HG03103 (cell line): ENCODE results near the gene NME9.

Experiments
- ATAC-seq: cut with Tn5 transposase; IDR thresholded peaks from one replicate; pipeline ENCODE4 v1.9.1; 2021; ENCODE audit warnings: low read depth; ENCODE audit not compliant: unreplicated experiment

The NME9 gene

DNA sequence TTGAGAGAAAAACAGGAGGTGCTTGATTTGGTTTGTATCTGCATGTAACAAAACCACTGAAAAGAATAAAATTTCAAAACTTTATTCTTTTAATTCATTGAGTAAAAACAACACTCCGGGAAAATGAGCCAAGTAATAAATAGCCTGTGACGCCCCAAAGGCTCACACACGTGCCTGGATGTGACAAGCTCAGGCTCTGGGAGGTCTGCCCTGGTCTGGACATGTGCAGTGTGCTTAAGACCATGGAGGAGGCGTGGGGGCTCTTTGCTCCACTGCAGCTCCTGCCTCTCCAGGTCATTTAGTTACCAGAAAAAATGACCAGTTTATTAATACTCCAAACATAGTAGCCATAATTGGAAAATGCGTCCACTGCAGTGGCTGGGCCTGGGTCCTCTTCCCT is 8.6 kb upstream of the NME9 start:
- ATAC-seq = no peak

DNA sequence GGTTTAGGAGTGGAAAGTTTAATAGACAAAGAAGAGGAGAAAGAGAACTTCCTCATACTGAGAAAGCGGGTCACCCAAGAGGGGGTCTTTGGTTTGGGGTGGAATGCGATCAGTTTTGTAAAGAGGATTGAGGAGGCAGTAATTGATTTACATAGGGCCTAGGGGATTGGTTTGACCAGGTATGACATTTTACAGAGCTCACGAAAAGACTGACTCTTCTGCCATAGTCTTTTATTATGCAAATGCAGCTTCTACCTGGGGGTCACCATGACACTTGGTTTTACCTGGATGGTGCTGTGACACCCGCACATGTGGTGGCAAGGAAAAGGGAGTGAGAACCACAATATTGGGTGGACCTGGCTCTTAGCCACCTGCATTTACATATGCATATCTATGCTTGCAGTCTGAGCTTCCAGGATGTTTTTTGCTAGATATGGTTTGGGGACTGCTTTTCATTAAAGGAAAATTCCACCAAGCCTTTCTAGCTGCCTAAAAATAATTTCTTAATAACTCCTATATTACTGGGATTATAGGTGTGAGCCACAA is 6.9 kb upstream of the NME9 start:
- ATAC-seq = no peak

DNA sequence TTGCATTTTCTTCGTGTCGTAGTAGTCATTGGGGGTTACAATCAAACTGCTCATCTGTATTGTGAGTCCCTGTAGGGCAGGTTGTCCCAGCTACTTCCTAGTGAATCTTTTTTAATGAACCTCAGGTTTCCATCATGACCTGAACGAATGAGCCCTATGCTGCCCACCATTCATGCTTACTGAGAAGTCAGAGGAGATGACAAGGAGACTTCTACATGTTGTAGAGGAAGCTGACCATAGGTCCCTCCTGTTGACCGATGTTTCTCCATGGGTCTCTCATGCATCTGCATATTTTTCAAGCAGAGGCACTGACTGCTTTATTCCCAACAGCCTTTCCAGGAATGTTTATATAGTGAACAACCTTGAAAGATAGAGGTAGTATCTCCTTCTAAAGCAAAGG is 5.0 kb upstream of the NME9 start:
- ATAC-seq = no peak

DNA sequence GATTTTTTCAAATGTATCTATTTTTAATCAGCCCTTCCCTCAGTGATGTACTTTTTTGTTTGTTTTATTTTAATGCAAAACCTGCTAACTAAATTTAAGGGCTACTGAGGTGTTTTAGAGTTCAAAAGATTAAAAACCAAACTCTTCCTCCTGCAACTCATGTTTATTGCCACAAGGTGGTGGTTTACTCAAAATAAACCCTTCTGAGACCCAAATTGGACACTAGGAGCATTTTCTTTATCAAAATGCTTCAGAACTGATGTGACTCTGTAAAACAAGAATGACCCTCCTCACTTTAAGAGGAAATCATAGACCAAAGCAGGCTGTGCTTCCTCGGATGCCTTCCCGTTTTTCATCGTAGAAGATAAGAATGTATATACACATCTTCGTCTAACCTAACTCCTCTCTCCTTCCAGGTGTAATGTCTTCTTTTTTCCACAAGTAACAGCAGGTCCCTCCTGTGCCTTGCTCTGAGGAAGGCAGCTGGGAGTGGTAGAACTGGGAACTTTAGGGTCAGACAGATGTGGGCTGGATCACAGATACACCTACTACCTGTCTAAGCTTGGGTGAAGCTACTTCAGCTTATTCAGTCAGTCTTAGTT is 2.9 kb upstream of the NME9 start:
- no peak for ATAC-seq

DNA sequence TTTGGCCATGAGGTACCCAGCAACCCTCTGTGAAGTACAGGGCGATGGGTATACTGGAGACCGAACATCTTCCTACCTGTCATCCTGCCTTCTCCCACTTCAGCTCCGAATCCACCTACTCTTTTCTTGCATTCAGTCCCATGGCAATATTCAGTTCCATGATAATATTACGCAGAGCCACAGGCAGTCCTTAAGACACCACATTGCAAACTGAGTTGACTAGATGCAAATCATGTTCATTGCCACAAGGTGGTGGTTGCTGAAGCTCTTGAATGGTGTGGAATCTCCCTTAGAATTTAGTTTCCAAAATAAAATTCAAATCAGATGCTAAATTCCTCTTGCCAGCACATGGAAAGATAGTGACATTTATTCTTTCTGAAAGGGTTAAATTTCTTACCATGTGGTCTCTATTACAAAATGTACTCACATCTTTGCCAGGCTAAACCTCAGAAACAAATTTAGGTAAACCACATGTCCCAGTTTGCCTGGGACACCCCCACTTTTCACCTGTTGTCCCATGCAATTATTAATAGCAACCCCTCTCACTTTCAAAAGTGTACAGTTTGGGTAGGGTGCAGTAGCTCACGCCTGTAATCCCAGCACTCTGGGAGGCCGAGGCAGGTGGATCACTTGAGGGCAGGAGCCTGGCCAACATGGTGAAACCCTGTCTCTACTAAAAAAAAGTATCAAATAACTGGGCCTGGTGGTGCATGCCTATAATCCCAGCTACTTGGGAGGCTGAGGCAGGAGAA is 1.7 kb upstream of the NME9 start:
- no peak for ATAC-seq

DNA sequence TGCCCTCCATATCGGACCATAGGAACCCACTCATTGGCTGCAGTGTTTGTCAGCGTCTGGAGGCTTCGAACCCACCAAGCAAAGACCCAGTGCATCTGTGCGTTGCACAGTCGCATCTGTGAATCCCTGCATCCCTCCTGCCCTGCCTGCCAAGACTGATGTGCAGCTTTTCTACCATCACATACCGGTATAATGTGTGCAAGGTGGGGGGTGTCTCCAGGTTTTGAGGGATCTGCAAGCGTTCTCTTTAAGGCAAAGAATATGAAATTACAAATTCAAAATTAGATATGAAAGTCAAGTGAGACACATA is 288 bp upstream of the NME9 start:
- ATAC-seq = no peak

DNA sequence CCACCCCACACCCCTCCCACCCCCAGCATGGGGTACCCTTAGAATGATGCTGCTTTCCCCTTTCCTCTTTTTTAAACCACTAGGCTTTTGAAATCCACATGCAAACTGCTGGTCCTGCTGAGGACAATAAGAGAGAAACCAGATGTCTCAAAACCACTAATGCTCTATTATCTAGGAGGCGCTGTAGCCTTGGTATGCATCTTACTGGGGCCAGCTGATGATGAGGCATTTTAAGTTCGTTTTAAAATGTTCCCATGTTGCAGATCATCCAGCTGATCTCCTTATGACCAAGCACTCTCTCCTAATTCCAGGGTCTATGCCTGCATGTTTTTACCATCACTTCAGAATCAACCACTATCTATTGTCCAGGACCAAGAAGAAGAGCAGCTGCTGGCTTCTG is 1.3 kb downstream of the NME9 start:
- no peak for ATAC-seq

DNA sequence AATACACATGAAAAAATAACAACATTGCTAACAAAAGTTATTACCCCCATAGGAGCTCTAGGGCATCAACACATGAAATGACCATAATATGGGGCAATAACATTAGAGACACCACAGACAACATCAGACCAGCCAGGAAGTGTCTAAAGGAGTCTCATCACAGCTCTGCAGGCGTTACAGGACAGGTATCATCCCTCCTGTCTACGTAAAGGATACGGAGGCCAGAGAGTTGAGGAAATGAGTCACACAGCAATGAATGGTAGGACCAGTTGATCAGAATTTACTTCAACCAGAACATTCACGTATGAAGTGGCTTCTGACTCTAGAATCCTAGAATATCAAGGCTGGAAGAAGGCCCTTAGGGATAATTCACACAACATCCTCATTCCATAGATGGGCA is 1.8 kb downstream of the NME9 start:
- ATAC-seq = no peak

DNA sequence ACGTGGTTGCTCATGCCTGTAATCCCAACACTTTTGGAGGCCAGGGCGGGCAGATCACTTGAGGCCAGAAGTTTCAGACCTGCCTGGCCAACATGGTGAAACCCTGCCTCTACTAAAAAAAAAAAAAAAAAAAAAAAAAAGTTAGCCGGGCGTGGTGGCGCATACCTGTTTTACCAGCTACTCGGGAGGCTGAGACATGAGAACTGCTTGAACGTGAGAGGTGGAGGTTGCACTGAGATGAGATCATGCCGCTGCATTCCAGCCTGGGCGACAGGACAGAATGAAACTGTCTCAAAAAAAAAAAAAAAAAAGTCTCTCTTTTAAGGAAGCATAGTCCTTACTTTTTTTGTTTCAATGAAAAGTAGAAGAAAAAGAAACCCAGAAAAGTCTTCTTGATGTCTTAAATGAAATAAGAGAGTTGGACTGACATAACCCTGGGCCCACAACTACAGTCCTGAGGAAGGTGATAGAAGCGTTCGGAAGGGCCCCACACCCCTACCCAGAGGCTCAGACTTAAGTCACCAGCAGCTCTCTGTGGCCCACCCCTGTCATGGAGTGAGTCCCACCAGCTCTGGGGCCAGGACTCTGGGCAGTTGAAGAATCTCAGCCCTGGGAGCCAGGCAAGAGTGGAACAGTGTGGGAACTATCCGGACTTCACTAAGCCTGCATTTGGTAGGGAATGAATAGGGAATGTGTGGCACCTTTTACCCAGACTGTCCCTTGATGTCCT is 2.6 kb downstream of the NME9 start:
- ATAC-seq = no peak

DNA sequence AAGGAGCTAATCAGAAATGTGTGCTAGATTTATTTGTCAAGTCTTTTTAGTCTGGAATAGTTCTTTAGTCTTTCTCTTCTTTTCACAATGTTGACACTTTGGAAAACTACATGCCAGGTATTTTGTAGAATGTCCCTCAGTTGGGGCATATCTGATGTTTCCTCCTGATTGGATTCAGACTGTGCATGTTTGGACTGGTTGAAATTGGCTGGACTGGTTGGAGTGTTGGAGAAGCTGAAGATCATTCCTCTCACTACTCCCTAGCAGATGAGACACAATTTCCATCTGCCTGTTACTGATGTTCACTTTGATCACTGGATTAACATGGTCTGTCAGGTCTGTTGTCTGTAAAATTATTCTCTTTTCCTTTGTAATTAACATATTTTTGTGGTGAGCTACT is 3.7 kb downstream of the NME9 start:
- ATAC-seq = no peak

DNA sequence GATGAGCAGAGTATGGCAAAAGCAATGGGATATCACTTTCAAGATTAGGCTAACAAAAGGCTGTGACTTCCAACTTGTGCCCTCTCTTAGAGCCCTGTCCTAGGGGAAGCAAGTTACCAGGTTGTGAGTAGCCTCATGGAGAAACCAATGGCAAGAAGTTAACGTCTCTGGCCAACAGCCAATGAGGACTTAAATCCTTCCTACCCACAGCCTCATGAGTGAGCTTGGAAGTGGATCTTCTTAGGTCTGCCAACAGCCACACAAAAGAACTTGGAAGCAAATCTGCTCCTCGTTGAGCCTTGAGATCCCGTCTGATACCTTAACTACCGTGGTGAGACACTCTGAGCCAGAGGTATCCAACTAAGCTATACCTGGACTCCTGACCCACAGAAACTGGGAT is 5.7 kb downstream of the NME9 start:
- no peak for ATAC-seq

DNA sequence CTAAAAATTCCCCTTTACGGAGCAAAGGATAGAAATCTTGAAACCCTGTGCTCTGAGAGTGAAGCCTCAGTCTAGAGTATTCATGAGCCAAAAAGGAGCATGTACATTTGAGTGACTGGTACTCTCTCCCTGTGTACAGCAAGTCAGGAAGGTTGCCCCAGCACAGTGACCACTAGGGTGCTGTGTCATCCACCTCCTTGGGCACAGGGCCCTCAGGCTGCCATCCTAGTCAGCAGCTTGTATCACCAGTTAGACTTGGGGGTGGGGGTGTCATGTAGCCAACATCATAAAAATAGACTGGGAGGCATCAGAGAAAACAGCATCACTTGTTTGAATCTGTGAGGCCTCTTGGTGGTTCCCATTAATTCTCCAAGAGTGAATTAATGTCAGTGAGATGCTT is 12.0 kb downstream of the NME9 start:
- ATAC-seq = no peak

DNA sequence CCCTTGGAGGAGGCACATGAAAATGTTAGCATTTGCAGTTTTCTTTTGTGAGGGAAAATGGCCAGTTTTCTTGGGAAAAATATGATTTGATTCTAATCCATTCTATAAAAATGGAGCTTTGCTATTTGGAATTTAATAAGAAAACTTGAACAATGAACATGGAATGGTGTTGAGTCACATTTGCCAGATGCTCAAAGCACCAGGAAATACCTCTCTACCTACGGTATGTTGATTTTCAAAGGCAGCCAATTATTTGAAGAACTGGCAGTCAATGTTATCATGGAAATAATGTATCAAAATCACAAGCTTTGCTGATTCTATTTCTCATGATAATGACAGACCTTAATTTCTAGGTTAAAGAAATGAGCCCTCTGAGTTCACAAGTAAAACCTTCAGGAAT is 14.9 kb downstream of the NME9 start:
- ATAC-seq = no peak

DNA sequence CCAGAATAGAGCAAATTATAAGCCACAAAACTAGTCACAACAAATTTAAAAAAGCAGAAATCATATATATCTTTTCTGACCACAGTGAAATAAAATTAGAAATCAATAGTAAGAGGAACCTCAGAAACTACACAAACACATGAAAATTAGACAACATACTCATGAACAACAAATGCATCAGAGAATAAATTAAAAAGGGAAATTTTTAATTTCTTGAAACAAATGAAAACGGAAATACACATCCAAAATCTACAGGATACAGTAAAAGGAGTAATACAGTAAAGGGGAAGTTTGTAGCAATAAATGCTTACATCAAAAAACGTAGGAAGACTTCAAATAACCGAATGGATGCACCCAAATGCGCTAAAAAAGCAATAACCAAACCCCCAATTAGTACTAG is 19.2 kb downstream of the NME9 start:
- ATAC-seq = no peak

DNA sequence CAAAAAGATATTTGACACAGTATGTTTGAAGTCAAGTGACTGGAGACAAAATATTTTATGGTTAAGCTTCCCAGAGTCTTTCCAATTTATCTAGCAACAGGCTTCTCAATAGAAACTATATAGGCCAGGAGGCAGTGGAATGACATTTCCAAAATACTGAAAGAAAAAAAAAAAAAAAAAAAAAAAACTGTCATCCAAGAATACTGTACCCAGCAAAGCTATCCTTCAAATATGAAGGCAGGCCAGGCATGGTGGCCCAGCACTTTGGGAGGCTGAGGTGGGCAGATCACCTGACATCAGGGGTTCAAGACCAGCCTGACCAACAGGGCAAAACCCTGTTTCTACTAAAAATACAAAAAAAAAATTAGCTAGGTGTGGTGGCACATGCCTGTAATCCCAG is 20.9 kb downstream of the NME9 start:
- no peak for ATAC-seq

DNA sequence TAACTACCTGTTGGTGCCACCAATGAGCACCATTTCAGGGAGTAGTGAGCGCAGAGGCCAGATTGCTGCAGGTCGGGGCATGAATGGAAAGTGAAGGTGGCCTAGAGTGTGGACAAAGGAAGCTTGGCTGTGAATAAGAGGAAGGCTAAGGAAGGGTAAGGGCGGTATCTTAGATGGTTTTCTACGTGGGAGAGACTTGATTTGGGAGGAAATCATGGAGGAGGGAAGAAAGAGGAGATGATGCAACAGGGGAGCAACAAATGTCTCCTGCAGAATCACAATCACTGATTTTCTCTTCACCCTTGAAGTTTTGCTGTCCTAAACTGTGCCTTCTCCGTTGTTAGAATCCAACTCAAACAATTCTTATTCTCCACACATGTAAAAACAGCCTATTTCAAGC is 21.8 kb downstream of the NME9 start:
- no peak for ATAC-seq

DNA sequence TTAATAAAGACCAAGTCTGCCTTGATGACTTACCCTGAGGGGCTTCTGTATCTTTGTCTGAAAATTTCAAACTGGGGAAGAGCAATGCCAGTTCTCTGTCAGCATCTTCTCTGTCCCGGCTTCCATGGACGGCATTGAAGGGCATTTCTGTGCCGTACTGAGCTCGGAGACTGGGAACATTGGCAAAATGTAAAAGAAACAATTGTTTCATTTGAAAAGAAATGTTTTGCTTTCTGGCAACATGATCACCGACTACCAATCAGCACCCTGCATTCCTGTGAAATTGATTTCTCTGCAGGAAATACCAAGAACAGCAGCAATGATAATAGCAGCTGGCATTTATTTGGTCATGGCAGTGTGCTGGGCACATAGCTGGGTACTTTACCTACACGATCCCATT is 26.2 kb downstream of the NME9 start:
- no peak for ATAC-seq

DNA sequence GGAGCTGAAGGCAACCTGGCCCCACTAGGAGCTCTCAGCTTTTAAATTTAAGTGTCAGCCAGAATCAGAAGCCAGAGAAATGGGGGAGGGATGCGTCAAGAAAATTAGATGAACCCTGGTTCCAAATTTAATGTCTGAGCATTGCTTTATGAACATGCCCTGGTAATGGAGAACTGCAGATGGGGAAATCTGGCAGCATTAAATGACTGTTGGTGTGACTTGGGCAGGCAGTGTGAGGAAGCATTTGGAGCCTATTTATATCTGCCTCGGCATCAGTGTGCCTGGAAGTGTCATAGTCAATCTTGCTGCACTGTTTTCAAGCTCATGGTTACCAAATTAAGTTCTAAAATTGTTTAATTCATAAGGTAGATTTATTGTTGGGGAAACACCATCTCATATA is 29.0 kb downstream of the NME9 start:
- ATAC-seq = no peak

DNA sequence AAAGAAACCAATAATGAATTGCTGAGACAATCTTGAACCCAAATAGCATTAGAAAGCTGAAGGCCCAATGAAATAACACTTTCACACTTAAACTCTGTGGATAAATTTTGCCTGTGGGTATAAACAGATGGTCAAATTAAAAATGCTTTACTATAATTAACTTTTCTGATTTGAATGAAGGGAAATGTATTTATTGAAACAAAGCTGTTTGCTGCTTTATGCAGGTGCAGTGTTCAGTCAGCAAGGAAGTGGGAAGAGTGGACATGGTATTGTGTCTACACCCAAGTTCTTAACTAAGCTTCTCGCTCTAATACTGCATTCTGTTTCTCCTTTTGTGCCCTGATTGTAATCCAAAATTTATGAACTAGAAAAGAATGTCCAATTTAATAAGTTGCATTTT is 31.8 kb downstream of the NME9 start:
- ATAC-seq = no peak

DNA sequence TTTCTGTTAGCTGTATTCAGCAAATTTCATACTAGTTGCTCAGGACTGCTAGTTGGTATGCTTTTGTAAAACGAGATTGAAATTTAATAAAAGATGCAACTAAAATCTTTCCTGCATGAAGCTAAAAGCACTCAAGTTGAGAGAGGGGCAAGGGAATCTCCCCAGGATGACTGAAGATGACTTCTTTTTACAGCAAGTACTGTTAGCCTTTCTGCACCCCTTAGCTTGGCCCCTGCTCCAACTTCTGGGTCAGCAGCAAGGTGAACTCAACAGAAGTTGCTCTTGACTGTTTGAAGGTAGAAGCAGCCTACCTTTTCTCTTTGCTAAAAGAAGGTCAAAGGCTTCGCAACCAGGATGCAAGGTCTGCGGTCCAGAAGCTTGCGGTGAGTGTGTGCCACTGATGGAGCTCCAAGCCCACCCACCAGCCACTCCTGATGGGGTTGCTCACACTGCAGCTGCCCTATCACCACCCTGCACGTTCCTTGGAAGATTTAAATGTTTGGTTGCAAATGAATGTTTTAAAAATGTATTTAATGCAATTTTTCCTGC is 32.5 kb downstream of the NME9 start:
- no peak for ATAC-seq

DNA sequence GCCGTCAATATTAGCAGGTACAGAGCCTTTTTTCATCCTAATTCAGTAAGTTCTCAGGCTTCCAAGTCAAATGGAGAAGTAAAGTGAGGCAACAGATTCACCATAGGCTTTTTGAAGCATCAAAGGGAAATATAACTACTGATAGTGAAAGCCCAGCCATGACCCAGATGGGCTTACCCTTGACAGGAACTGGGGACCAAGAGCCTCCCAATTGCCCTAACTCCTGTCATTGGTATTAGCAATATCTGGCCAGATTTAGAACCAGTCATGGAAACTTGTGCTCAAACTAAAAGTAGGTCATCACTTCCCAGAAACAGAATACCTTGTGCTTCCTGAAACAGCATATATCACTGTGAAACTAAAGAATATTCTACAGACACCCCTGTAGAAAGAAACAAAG is 33.0 kb downstream of the NME9 start:
- no peak for ATAC-seq

DNA sequence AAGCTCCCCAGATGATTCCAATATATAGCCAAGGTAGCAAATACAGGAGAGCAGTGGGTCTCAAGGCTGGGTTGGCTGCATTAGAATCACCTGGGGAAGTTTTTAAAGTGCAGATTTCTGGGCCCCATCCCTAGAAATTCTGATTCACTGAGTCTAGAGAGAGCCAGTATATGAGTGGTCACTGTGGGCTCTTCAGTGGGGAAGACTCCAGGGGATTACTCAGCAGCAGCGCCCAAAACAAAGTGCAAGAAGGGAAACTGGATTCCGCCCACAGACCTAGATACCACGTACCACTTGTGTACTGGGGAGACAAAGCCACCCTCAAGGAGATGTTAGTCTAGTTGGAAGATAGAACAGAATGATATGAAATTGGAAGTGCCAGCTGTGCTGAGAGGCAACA is 40.0 kb downstream of the NME9 start:
- no peak for ATAC-seq
